IPS-NIHi7 (cell line): ENCODE results near the gene DUSP22.
"Not testable (repeated sequence)": the region's sequence is repeated elsewhere in the genome, so short reads cannot be mapped to it uniquely, and the experiment has no call there.

Experiments
- DNase-seq: peaks from one replicate; pipeline ENCODE4 v3.0.0; 2012; ENCODE audit warnings: mixed read lengths; ENCODE audit errors: extremely low spot score

DUSP22 gene

DNA sequence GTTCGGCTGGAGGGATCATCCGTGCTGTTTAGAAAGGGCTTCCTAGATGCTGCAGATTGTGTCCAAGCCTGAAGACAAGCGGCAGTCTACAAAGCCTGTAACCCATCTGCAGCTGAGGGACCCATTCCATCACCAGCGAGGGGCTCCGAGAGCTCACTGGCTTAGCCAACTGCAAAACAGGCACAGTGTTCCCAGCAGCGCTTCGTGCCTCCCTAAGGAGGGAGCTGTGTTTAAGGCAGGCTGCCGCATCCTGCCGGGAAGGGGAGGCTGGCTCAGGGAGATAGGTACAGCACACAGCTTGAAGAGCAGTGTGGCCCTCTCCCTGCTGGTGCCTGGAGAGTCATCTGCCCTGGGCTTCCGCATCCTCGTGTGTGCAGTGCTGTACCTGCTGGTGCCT lies 32.4 kb downstream of the DUSP22 start:
- peak; percentile 33 for DNase-seq

DNA sequence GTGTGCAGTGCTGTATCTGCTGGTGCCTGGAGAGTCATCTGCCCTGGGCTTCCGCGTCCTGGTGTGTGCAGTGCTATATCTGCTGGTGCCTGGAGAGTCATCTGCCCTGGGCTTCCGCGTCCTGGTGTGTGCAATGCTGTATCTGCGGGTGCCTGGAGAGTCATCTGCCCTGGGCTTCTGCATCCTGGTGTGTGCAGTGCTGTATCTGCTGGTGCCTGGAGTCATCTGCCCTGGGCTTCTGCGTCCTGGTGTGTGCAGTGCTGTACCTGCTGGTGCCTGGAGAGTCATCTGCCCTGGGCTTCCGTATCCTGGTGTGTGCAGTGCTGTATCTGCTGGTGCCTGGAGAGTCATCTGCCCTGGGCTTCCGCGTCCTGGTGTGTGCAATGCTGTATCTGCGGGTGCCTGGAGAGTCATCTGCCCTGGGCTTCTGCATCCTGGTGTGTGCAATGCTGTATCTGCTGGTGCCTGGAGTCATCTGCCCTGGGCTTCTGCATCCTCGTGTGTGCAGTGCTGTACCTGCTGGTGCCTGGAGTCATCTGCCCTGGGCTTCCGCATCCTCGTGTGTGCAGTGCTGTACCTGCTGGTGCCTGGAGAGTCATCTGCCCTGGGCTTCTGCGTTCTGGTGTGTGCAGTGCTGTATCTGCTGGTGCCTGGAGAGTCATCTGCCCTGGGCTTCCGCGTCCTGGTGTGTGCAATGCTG lies 33.0 kb downstream of the DUSP22 start:
- not testable (repeated sequence) for DNase-seq

DNA sequence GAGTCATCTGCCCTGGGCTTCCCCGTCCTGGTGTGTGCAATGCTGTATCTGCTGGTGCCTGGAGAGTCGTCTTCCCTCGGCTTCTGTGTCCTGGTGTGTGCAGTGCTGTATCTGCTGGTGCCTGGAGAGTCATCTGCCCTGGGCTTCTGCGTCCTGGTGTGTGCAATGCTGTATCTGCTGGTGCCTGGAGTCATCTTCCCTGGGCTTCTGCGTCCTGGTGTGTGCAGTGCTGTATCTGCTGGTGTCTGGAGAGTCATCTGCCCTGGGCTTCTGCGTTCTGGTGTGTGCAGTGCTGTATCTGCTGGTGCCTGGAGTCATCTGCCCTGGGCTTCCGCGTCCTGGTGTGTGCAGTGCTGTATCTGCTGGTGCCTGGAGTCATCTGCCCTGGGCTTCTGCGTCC lies 33.8 kb downstream of the DUSP22 start:
- DNase-seq, result not testable (repeated sequence)

DNA sequence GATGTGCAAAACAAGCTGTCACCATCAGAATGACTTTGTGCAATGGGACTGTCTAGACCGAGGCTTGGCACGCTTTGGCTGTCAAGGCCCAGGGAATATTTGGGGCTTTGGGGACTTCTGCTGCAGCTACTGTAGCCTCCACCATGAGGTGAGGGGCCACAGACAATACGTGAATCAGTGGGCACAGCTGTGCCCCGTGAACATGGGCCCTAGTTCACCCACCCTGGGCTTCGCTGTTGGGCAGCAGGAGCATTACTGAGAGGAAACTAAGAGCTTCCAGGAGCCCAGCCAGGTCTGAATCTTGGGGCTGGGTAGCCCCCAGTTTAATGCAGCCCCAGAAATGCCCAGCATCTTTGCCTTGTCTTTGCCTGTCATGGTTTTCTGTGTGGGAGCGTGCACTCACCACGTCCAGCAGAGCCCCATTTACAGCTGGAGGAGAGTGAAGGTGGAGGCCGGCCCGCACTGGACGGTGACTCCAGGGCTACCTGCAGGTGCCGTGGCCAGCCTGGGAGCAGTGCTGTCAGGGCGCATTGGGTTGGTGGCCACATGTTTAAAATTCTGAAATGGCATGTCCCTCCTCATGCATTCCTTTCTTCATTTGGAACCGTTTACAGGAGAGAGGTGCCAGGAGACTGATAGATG lies 34.7 kb downstream of the DUSP22 start:
- DNase-seq, result no peak

DNA sequence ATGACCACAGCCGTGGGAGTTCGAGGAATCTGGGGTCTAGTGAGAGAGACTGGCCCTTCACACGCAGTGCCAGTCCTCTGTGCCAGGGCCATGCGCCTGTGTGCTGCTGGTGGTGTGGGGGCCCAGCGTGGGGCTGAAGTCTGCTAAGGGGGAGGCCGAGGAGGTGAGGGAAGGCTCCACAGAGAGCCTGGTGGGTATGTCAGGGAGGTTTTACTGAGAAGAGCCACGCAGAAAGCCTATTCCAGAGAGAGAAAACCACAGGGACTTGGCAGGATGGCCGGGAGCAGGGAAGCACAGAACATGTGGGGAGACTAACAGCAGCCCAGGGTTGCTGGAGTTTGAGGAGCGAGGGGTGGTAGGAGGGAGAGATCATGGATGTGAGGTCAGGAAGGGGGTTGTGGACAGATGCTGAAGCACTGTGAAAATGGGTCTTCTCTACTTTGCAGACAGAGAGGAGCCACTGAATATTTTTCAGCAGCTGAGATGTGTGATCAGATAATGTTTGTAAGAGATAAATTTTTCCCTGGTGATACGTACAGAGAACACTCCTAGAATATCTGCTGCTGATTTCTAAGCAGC lies 35.3 kb downstream of the DUSP22 start:
- DNase-seq, result no peak

DNA sequence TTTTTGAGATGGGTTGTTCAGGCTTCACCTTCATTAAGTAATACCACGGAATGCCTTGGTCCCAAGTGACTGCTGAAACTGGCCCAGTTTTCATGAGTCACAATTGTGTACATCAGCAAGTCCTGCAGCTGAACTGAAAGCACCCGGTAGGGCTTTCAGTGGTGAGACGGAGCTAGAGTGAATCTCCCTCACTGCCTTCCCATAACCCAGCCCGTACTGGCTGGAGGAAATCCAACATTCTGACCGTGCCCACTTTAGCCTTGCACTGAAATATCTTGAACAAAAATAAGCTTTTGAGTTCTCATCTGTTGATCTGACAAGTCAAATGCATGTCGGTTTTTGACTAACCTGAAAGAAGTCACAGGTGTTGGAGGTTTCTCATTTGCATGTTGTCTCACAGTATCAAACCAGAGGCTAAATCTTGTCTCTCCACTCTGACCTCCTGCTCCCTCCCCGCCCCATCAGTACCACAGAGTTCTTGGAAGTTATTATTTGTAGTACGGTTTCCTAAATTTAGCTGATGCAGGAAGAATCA lies 35.9 kb downstream of the DUSP22 start:
- no peak for DNase-seq

DNA sequence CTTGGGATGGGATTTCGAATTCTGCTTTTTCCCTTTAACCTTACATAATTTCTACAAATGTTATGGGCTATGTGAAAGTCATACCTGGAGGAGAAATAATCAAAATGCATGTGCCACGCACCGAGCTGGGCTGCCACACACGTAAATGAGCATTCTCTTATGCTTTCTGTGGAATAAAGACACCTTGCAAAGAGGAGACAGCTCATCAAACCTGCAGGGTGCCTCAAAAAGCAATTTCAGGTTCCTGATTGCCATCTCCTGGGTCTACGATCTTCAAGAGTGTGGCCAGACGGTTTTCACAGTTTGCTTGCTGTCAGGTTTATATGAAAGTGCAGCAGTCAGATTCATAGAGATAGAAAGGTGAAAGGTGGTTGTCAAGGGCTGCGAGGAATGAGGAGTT lies 36.6 kb downstream of the DUSP22 start:
- DNase-seq, result no peak

DNA sequence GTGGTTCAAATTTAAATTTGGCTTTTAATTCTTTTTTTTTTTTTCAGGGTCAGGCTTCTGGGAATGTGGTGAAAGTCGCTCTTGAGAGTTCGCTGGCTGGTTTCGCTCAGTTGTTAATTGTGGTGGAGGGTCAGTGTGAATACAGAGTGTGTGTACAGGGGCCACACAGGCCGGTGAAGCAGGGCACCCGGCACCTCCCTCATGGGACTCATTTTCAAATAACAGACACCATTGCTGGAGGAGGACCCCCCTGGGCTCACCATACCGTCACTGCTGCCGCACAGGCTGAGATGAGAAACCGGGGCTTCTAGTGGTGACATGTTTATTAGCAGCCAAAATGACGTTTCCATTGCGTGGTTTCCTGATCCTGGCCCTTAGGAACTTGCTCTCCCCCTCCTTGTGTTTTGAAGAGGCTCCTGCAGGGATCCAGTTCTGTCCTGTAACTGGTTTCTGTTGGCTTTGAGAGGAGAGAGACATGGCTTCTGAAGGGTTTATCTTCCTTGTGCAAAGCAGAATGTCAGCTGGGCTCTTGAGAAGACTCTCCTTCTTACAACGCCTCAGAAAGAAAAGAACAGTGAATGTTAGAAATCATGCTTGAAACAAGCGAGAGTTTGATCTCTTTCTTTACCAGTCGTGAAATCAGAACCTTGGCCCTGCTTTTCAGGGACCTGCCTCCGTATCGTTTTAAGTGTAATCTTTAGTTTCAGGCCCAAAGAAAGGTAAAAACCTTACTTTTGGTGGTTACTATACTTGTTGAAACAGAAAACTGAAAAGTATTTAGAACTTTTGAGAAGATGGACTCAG lies 37.8 kb downstream of the DUSP22 start:
- peak; percentile 37 for DNase-seq

DNA sequence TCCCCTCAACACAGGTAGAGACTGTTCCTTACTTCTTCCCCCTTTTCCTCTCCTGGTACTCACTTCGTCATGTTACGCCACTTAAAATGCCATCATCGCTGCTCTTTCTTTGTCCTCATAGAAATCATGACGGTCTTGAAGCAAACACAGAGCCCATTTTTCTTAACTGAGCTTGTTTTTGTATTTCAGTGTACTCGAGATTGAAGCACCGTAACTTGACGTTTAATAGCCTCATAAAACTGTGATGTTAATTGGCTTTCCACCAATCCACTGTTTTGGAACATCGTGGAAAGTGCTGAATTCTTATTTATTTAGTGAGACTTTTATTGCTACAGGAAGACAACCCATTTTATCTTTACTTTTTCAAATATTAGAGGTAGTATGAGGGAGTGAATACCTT lies 38.7 kb downstream of the DUSP22 start:
- DNase-seq, result no peak

DNA sequence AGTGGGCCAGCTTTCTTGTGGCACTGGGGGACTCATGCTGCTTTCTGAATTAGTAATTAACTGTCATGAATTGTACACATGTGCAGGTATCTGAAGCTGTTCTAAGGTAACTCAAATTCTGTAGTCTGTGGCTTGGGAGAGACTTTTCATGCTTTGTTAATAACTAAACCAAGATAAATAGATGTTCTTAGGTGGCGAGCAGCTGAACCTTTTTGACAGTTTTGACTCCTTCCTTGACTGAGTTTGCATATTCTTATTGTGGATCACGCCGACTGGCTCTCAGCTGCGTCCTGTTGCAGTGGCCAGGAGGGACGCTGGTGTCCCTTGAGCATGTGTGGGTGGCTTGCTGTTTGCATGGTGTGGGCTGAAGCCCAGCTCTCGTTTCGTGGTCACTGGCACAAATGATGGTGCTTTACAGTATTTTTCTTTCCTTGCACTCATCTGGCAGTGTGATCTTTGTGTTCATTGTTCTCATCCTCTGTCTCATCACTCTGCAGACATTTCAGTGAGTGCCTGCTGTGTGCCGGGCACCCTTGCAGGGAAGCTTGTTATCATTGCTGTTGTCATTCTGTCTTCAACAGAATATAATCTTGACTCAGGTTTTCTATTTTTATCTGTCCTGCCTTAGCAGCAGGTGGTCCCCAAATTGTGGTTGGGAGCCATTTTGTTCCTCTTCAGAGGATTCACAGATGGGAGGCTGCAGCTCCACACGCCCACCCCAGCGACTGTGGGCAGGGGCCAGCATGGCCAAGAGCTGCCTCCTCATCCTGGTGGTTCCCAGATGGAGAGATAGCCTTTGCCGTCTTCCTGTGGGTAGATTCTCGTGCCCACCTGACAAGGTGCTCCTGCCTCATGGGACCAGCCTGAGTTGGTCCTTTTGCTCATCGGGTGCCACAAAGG lies 39.6 kb downstream of the DUSP22 start:
- no peak for DNase-seq

DNA sequence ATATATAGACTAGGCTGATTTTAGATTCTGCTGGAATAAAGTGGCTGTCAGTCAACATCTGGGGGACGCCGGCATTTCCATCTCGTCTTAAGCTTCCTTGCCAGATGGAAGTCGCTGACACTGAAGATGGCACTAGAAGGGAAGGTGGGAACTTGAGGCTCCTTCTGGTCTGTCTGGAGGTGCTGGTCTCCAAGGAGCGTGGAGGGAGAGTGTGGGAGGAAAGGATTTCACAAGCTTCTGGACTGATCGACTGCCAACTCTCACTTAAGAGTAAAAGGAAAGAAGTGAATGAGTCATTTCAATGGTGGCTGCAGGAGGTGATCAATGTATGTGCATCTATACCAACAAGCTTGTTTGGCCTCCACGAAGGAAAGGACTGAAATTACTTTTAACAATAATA lies 40.4 kb downstream of the DUSP22 start:
- no peak for DNase-seq

DNA sequence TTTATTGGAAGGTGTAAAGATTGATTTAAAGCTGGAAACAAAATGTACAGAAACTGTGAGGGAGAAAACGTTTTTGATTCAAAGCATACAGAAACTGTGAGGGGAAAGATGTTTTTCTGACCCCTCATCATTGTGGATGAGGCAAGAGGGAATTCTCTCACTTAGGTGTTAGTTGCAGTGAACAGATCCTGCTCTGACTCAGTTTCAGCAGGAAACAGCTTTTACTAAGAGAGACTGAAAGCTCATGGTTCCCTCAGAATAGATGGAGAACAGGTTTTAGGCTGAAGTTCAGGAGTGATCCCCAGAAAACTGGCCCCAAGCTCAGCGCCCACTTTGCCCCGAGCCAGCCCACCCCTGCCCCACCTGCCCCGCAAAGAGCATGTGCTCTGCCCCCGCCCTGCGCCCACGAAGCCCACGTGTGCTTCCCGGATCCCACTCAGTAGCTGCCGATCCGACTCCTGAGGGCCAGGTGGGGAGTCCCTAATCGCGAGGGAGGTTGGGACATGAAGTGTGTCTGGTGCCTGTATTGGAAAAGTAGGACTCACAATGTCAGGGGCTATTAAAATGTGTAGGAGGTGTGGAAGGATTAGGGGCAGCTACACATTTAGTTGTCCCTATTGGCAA lies 41.2 kb downstream of the DUSP22 start:
- DNase-seq, result no peak

DNA sequence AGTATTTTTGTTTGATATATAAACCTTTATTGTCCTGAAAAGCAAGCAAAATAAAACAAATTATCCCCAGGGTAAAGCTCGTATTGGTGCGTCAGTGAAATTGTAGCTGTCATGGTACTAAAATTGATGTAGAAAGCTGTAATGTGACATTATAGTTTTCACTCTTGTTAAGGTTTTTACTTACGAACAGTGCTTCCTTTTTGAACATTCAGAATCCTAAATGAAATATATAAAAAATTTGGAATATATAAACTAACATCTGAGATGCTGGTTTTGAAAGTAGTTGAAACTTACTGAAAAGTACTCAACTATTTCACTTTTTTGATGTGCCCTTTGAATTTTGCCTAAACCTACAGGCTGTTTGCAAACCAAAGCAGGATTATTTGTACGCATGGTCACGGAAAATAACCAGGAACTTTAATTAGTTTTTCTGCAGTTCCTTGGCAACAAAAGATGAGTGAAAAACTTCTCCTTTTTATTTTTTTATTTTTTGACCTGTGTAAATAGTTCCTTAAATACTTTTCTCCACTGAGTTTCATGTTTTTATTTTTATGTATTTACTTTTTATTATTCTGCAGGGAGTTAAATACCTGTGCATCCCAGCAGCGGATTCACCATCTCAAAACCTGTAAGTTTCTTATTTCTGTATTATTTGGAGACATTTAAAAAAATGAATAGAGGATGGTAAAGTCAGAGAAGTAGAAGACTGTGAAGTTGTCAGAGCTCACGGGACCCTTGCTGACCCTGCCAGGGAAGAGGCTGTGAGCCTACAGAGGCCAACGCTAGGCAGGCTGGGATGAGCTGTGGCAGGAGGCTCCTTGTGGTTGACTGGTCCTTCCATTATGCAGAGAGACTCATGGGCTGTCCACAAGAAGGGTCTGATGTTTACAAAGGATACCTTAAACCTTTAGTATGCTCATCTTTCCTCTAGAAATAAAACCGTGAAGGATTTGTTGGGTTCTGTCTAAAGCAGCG lies 42.5 kb downstream of the DUSP22 start:
- no peak for DNase-seq

DNA sequence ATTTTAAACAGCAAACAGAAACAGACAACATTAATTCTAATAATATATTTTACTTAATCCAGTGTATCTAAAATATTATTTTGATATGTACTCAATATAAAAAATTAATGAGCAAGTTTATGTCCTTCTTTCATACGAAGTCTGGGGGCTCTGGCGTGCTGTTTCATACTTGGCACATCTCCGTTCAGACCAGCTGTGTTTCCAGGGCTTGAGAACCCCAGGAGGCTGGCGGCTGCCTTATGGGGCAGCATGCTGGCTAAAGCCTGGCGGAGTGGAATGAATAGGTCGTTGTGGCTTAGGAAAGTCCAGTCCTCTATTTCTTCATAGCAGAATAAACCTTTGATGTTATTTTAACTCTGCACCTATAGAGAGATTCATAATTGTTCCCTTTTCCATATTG lies 43.3 kb downstream of the DUSP22 start:
- no peak for DNase-seq

DNA sequence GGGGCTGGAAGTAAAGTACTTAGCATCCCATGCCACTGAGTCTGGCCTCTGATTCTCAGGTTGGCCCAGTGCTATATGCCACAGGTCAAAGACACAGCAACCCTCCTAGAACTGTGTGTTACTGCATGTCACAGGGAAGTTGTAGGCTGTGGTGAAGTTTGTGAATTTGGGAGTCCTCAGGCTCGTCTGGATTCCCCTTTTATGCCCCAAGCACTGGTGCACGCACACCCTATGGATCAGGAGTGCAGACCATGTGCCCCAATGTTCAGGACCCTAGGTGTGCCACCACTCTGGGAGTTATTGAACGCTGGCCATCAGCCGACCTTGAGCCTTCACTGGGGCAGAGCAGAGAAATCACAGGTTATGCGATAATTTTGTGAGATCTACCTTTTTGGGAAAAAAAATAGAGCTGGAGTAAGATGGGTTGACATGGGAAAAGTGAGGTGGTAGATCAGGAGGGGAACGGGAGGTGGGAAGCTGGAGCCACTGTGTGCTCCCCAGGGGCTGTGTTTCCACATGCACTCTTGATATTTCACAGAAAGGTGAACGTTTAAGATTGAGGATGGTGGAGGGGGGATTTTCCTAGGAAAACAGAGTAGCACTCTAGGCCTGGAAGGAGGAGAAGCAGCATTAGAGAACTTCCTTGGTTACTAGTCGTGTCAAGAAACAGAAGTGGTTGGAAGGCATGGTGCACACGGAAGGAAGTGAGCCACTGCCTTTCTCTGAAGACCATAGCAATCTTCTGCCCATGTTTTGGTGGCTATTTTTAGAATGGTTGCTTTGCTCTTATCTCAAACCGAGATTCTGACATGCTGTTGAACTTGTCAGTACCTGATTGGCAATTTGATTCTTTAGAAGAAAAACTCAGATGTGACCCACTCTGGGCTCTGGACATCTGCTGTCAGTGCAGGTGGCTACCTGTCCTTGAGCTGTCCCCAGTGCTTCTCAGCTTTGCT lies 44.1 kb downstream of the DUSP22 start:
- DNase-seq, result no peak

DNA sequence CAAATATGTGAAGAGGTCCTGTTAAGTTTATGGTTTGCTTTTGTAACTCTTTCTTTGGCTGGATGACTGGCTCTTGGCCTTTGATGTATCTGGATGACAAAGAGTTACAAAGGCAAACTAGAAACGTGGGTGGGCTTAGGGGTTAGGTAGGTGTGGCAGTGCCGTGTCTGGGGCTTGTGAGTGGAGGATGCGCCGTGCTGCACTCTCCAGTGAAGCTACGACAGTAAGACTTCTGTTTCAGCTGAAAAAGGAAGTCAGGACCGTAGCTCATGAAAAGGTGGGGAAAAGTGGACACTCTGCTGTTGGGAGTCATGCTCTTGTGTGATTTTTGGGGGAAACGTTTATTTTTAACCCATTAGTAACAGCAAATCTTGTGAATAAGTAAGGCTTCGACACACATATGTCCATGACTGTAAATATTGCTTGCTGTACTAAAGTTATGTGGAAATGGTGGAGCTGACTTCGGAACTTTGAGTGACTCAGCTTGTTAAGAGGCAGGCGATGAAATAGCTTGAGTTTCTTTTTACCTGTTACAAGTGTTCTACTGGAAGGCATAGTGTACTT lies 45.6 kb downstream of the DUSP22 start:
- DNase-seq, result no peak

DNA sequence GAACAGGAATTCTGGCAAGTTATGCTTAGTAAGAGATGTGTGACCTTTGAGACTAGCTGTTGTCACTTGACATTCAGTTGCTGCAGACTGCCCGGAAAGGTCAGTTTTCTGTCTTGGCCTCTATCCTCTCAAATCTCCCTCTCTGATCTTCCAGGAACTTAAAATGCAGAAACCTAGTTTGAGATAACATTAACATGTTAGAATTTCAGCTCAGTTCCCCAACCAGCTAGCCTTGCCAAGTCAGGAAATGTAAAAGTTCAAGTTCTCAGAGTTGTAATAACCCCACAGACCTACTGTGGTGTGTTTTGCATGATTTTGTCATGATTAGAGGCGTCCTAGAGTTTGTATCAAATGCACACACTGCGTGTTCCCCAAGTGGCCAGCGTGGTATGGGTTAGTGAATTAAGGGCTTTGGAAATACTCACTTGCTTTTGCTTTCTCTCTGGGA lies 46.6 kb downstream of the DUSP22 start:
- no peak for DNase-seq

DNA sequence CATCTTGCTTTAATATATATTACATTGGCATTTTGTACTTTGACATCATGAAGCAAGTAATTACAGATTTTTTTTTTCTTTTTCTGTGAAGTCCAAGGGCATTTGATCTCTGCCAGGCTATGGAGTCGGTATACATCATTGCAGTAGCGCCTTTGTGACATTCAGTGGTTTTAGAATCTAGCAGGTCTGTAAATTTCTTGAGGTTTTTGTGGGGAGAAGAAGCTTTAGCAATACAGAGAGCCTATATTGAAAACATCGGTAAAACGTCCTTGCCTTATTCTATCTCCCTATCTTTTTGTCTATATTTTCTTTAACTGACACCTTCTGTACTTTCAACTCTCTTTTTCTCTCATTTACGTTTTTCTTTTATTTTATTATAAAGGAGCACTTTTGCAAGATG lies 47.2 kb downstream of the DUSP22 start:
- no peak for DNase-seq
